Smooth muscle cell (in vitro differentiated cells): ENCODE results near the gene HS6ST3. TPM values are rescaled to one million over a fixed set of nuclear protein-coding genes. Genes with fewer than 3 reads are reported as not detected.

Source experiments
- DNase-seq: peaks from one replicate; lab custom pipeline; 2025; ENCODE audit not compliant: unreplicated experiment; lab: John Stamatoyannopoulos, UW
- H2AFZ ChIP-seq: fragments of 200-600 bp; sonication (generic); 2 replicates; pipeline ENCODE4 v1.6.0; 2016; ENCODE audit warnings: antibody characterized with exemption, low read depth, mild to moderate bottlenecking
- H3F3A ChIP-seq: fragments of 200-600 bp; sonication (generic); 2 replicates; pipeline ENCODE4 v1.6.0; 2017; ENCODE audit warnings: antibody characterized with exemption, low read depth
- H3K27ac ChIP-seq: fragments of 200-600 bp; sonication (generic); 2 replicates; pipeline ENCODE4 v1.5.1; 2016; ENCODE audit warnings: low read depth, mild to moderate bottlenecking
- H3K27me3 ChIP-seq: fragments of 200-600 bp; sonication (generic); 2 replicates; pipeline ENCODE4 v1.6.1; 2016; ENCODE audit warnings: low read depth, mild to moderate bottlenecking
- H3K36me3 ChIP-seq: fragments of 200-600 bp; sonication (generic); 2 replicates; pipeline ENCODE4 v1.5.1; 2016; ENCODE audit warnings: low read depth
- H3K4me1 ChIP-seq: fragments of 200-600 bp; sonication (generic); 2 replicates; pipeline ENCODE4 v1.5.1; 2016; ENCODE audit warnings: low read depth
- H3K4me2 ChIP-seq: fragments of 200-600 bp; sonication (generic); 2 replicates; pipeline ENCODE4 v1.6.0; 2016; ENCODE audit warnings: mild to moderate bottlenecking
- H3K4me3 ChIP-seq: fragments of 200-600 bp; sonication (generic); 2 replicates; pipeline ENCODE4 v1.5.1; 2016; ENCODE audit warnings: mild to moderate bottlenecking
- H3K79me2 ChIP-seq: fragments of 200-600 bp; sonication (generic); 2 replicates; pipeline ENCODE4 v1.6.0; 2016; ENCODE audit warnings: low read depth, mild to moderate bottlenecking
- H3K9ac ChIP-seq: fragments of 200-600 bp; sonication (generic); 2 replicates; pipeline ENCODE4 v1.6.0; 2016; ENCODE audit warnings: low read depth
- H3K9me3 ChIP-seq: fragments of 200-600 bp; sonication (generic); replicated peaks from 2 replicates; pipeline ENCODE4 v1.5.1; 2016; ENCODE audit warnings: low read depth
- H4K20me1 ChIP-seq: fragments of 200-600 bp; sonication (generic); 2 replicates; pipeline ENCODE4 v1.6.0; 2016; ENCODE audit warnings: low read depth
- CTCF ChIP-seq: fragments of 200-600 bp; sonication (generic); IDR thresholded peaks from 2 replicates; pipeline ENCODE4 v1.5.1; 2017; ENCODE audit warnings: borderline replicate concordance, mild to moderate bottlenecking, antibody characterized with exemption; ENCODE audit not compliant: insufficient read depth, poor library complexity, severe bottlenecking
- WGBS: methylation state at CpG from one replicate; pipeline ENCODE4 v1.1.7; 2016; ENCODE audit warnings: low lambda C conversion rate; 5-methylcytosine and 5-hydroxymethylcytosine counted together
- polyA plus RNA-seq: library from polyadenylated mRNA; unstranded; fragments of >200 nt; fragmentation: Nextera tagmentation; extraction: Ambion mirVana; gene quantifications from 2 replicates; pipeline ENCODE4 v1.2.1, GENCODE V29; 2016
- total RNA-seq: library from RNA; depleted of rRNA; stranded (reverse); fragments of >200 nt; gene quantifications from 2 replicates; pipeline ENCODE4 v1.2.3, GENCODE V29; 2014

HS6ST3 gene
- total and polyA plus RNA-seq, 2 experiments from 2014 or later = 0.09 TPM; not detected in 1

DNA sequence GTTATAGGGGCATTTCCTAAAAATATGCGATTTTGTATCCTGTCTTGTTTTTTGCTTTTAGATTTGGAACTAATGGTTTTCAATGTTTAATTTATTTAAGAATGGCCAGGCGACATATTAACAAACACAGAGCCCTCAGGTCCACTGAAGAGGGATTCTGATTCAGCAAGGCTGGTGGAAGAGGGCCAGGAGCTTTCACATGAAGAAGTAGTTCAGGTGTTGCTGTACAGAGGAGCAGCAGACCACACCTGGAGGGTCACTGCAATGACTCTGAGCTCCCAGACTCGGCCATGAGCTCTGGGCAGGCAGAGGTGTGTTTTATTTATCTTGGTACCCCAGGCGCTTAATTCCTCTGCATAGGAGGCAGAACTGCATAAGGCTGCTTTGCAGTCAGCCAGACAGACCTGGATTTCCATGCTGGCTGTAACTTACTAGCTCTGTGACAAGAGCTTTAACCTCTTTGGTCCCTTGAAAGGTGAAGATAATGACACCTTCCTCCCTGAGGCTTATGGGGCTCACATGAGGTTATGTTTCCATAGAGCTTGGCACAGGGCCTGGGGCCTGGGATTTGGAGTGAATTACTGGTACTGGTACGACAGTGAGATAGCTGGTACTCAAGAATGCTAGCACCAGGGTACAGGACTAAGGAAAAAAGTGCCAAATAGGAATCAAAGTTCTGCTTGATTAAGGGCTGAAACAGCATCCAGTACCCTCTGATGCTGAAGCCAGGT is 719.6 kb downstream of the HS6ST3 start:
- TF ChIP-seq CTCF = no peak
- 81% methylated on average over 5 of the region's 5 CpGs for WGBS
- Histone ChIP-seq H3K9ac (no peak overlapping the region), H3K4me2 (no peak overlapping the region), H3F3A (no peaks in the 10 kb centered on the region), H2AFZ (no peak overlapping the region), H3K4me3 (no peak overlapping the region), H3K36me3 (no peaks in the 10 kb centered on the region), H3K9me3 (no peaks in the 10 kb centered on the region), H3K27ac (no peak overlapping the region), H3K79me2 (no peaks in the 10 kb centered on the region), H3K27me3 (no peaks in the 10 kb centered on the region), H3K4me1 (no peaks in the 10 kb centered on the region), H4K20me1 (no peaks in the 10 kb centered on the region)
- DNase-seq = no peak

GRCh38 chr13:96810104-96810503 is 720.2 kb downstream of the HS6ST3 start:
- no peaks in the 10 kb centered on the region for H3K79me2 ChIP-seq
- no peak for DNase-seq
- 53% methylated on average over 4 of the region's 4 CpGs for WGBS
- no peaks in the 10 kb centered on the region for H3K36me3 ChIP-seq
- H3K4me1 ChIP-seq = no peaks in the 10 kb centered on the region
- H3F3A ChIP-seq = no peaks in the 10 kb centered on the region
- H3K4me3 ChIP-seq = no peak overlapping the region
- H3K4me2 ChIP-seq = no peak overlapping the region
- TF ChIP-seq CTCF = no peak
- no peaks in the 10 kb centered on the region for H3K27me3 ChIP-seq
- H3K27ac ChIP-seq = no peak overlapping the region
- H4K20me1 ChIP-seq = no peaks in the 10 kb centered on the region
- no peaks in the 10 kb centered on the region for H3K9me3 ChIP-seq
- no peak overlapping the region for H3K9ac ChIP-seq
- H2AFZ ChIP-seq = no peak overlapping the region

DNA sequence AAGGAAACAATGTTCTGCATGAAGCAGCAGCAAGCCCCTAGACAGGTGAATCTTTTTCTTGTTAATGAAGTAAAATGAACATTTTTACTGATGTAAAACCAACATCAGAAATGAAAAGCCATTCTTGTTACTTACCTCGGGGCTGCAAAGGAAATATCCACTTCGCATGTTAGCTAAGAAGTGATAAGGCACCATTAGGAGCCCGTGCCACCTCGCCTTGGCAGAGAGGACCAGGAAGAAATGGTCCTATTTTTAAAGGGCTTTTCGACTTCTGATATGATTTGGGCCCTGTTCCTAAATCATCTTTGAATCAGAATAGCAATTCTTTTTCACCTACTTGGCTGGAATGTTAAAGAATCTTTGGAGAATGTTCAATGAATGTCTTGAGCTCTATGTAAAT is 721.1 kb downstream of the HS6ST3 start:
- H3K27ac ChIP-seq = no peak overlapping the region
- H3K79me2 ChIP-seq = no peaks in the 10 kb centered on the region
- H3K4me2 ChIP-seq = no peak overlapping the region
- H3K4me3 ChIP-seq = no peak overlapping the region
- H3K4me1 ChIP-seq = no peaks in the 10 kb centered on the region
- no peak overlapping the region for H3K9ac ChIP-seq
- H3K9me3 ChIP-seq = no peaks in the 10 kb centered on the region
- TF ChIP-seq CTCF = no peak
- H3F3A ChIP-seq = no peaks in the 10 kb centered on the region
- WGBS = 92% methylated on average over 5 of the region's 5 CpGs
- no peak overlapping the region for H2AFZ ChIP-seq
- no peaks in the 10 kb centered on the region for H4K20me1 ChIP-seq
- H3K27me3 ChIP-seq = no peaks in the 10 kb centered on the region
- H3K36me3 ChIP-seq = no peaks in the 10 kb centered on the region
- no peak for DNase-seq

- TF ChIP-seq CTCF = no peak
- H3K9me3 ChIP-seq = no peaks in the 10 kb centered on the region
- no peak overlapping the region for H3K4me3 ChIP-seq
- H3K4me2 ChIP-seq = no peak overlapping the region
- H3F3A ChIP-seq = no peaks in the 10 kb centered on the region
- no peaks in the 10 kb centered on the region for H3K36me3 ChIP-seq
- H4K20me1 ChIP-seq = no peaks in the 10 kb centered on the region
- no peak overlapping the region for H3K9ac ChIP-seq
- no peaks in the 10 kb centered on the region for H3K79me2 ChIP-seq
- H3K4me1 ChIP-seq = no peaks in the 10 kb centered on the region
- H2AFZ ChIP-seq = no peak overlapping the region
- no peak overlapping the region for H3K27ac ChIP-seq
- no peak for DNase-seq
- H3K27me3 ChIP-seq = no peaks in the 10 kb centered on the region
- WGBS = 78% methylated on average over 4 of the region's 4 CpGs
These were observed 726.4 kb downstream of the HS6ST3 start for GRCh38 chr13:96816261-96816660.
